ENCODE data around the gene ZNF764. TPM values are rescaled to one million over a fixed set of nuclear protein-coding genes. Genes with fewer than 3 reads are reported as not detected.

The ZNF764 gene
- total and polyA plus RNA-seq, 7 experiments from 2014 or later: 4.5 to 20.9 (median 18.1) TPM

- CTCF ChIA-PET: interaction anchor here (1.2 kb wide), 1 partner anchor 10 kb away, joined by 3 read pairs; the partner anchor contains the start of gene ZNF688
These were observed 23.3 kb upstream of the ZNF764 start for GRCh38 chr16:30581457-30581856.

GRCh38 chr16:30574678-30575077 lies 16.5 kb upstream of the ZNF764 start:
- no peaks in the 10 kb centered on the region for H3K27me3 Mint-ChIP-seq
- H3K4me3 Mint-ChIP-seq: peak overlapping the region in 2 of 10 donors; percentile 4 to 14
- no peaks in the 10 kb centered on the region for H3K9me3 Mint-ChIP-seq
- Histone ChIP-seq H3K27ac (ENCODE audit: low read depth, low read length) (no peak overlapping the region), H3K4me3 (ENCODE audit: low read length) (no peak overlapping the region), H3K36me3 (ENCODE audit: control insufficient read depth in 2 of 3, insufficient read depth in 3 of 3, low read length in 3 of 3) (peaks cover 0 to 8% (median 0%) of the 10 kb centered on the region in 3 experiments), H3K4me1 (ENCODE audit: control insufficient read depth in 2 of 2, insufficient read depth in 2 of 2, low read length in 2 of 2) (peaks cover 9 to 15% of the 10 kb centered on the region in 2 donors), H3K9me3 (ENCODE audit: control insufficient read depth in 2 of 3, low read length in 3 of 3) (no peaks in the 10 kb centered on the region), H3K27me3 (ENCODE audit: control insufficient read depth in 2 of 2, insufficient read depth in 2 of 2, low read length in 2 of 2) (no peaks in the 10 kb centered on the region)
- CTCF ChIA-PET: interaction anchor here (1.1 kb wide), 1 partner anchor 18 kb away, joined by 3 read pairs; no protein-coding TSS in a partner anchor
- peak overlapping the region in 3 of 9 donors; percentile 19 to 37 (median 24) for H3K27ac Mint-ChIP-seq
- intact Hi-C loops (cut with micrococcal nuclease): no loop called here
- no peak for DNase-seq
- H3K4me1 Mint-ChIP-seq: peaks cover 6 to 31% (median 22%) of the 10 kb centered on the region in 7 donors
- no peak for ATAC-seq
- POLR2A ChIA-PET: interaction anchor here (1.0 kb wide), 1 partner anchor 24 kb away, joined by 4 read pairs; no protein-coding TSS in a partner anchor
- H3K36me3 Mint-ChIP-seq: peaks cover 0 to 8% (median 0%) of the 10 kb centered on the region in 5 donors

More at GRCh38 chr16:30581457-30581856, 23.3 kb upstream of the ZNF764 start:
- POLR2A ChIA-PET: interaction anchor here (1.9 kb wide), 1 partner anchor 9 kb away, joined by 5 read pairs; the partner anchor contains the start of gene ZNF688
- peaks cover 6 to 33% (median 26%) of the 10 kb centered on the region in 7 donors for H3K4me1 Mint-ChIP-seq
- H3K27me3 Mint-ChIP-seq: peaks cover 0 to 2% (median 0%) of the 10 kb centered on the region in 5 donors
- no peaks in the 10 kb centered on the region for H3K9me3 Mint-ChIP-seq
- no peak overlapping the region for H3K4me3 Mint-ChIP-seq
- H3K36me3 Mint-ChIP-seq: peaks cover 0 to 15% (median 0%) of the 10 kb centered on the region in 5 donors
- H3K27ac ChIP-seq (ENCODE audit: low read depth, low read length): no peak overlapping the region
- H3K27ac Mint-ChIP-seq: no peak overlapping the region
- H3K9me3 ChIP-seq (ENCODE audit: control insufficient read depth in 2 of 3, low read length in 3 of 3): no peaks in the 10 kb centered on the region
- ATAC-seq: no peak
- no peak for DNase-seq
- peaks cover 0 to 29% (median 0%) of the 10 kb centered on the region in 3 experiments for H3K36me3 ChIP-seq (ENCODE audit: control insufficient read depth in 2 of 3, insufficient read depth in 3 of 3, low read length in 3 of 3)
- H3K27me3 ChIP-seq (ENCODE audit: control insufficient read depth in 2 of 2, insufficient read depth in 2 of 2, low read length in 2 of 2): no peaks in the 10 kb centered on the region
- no peak overlapping the region for H3K4me3 ChIP-seq (ENCODE audit: low read length)
- peaks cover 7 to 12% of the 10 kb centered on the region in 2 donors for H3K4me1 ChIP-seq (ENCODE audit: control insufficient read depth in 2 of 2, insufficient read depth in 2 of 2, low read length in 2 of 2)
- intact Hi-C loops (cut with micrococcal nuclease): no loop called here

- peak within 1 kb of the TSS; percentile 88 for H3K4me3 ChIP-seq (ENCODE audit: low read length)
- Mint-ChIP-seq H3K4me1 (peaks cover 20 to 54% (median 42%) of the 10 kb centered on the region in 7 donors), H3K36me3 (peaks cover 0 to 9% (median 0%) of the 10 kb centered on the region in 5 donors), H3K27ac (peak within 1 kb of the TSS; percentile 92 to 98 (median 95)), H3K9me3 (no peaks in the 10 kb centered on the region), H3K4me3 (peak within 1 kb of the TSS; percentile 87 to 98 (median 90)), H3K27me3 (no peaks in the 10 kb centered on the region)
- DNase-seq: peak; percentile 74 to 99 (median 97)
- H3K27me3 ChIP-seq (ENCODE audit: control insufficient read depth in 2 of 2, insufficient read depth in 2 of 2, low read length in 2 of 2): no peaks in the 10 kb centered on the region
- peak within 1 kb of the TSS; percentile 94 for H3K27ac ChIP-seq (ENCODE audit: low read depth, low read length)
- intact Hi-C loops (cut with micrococcal nuclease): loop anchor here (1.0 to 2.0 kb wide), 13 partner anchors 13 to 386 kb away; partner anchors contain the start of genes DCTPP1 (in 2 of the 2), FBRS (in 2 of the 2), PRR14 (in 2 of the 2) and ZNF768 (in 2 of the 2)
- H3K4me1 ChIP-seq (ENCODE audit: control insufficient read depth in 2 of 2, insufficient read depth in 2 of 2, low read length in 2 of 2): peaks cover 36 to 38% of the 10 kb centered on the region in 2 donors
- no peaks in the 10 kb centered on the region for H3K9me3 ChIP-seq (ENCODE audit: control insufficient read depth in 2 of 3, low read length in 3 of 3)
- ATAC-seq: peak; percentile 89
- no peaks in the 10 kb centered on the region for H3K36me3 ChIP-seq (ENCODE audit: control insufficient read depth in 2 of 3, insufficient read depth in 3 of 3, low read length in 3 of 3)
- CTCF ChIA-PET: interaction anchor here (0.8 to 2.1 kb wide), 7 partner anchors 10 to 142 kb away, joined by 3 to 11 read pairs (median 5); partner anchors contain the start of genes DCTPP1 and ZNF764
- POLR2A ChIA-PET: interaction anchor here (0.6 to 3.7 kb wide), 38 partner anchors 10 to 622 kb away, joined by 3 to 149 read pairs (median 4); partner anchors contain the start of genes CORO1A, DCTPP1, FBRS and PRR14
These were observed 13.5 kb upstream of the ZNF764 start, which contains the start of gene ZNF688 for GRCh38 chr16:30571445-30572322. Gene ZNF688 (minus strand): TSS chr16:30571714. CDS start chr16:30571629, 85 bp downstream.

- Histone ChIP-seq H3K27me3 (ENCODE audit: control insufficient read depth in 2 of 2, insufficient read depth in 2 of 2, low read length in 2 of 2) (no peaks in the 10 kb centered on the region), H3K9me3 (ENCODE audit: control insufficient read depth in 2 of 3, low read length in 3 of 3) (no peaks in the 10 kb centered on the region), H3K4me3 (ENCODE audit: low read length) (peak overlapping the region; percentile 88), H3K36me3 (ENCODE audit: control insufficient read depth in 2 of 3, insufficient read depth in 3 of 3, low read length in 3 of 3) (no peaks in the 10 kb centered on the region), H3K4me1 (ENCODE audit: control insufficient read depth in 2 of 2, insufficient read depth in 2 of 2, low read length in 2 of 2) (peaks cover 36 to 38% of the 10 kb centered on the region in 2 donors), H3K27ac (ENCODE audit: low read depth, low read length) (peak overlapping the region; percentile 94)
- CTCF ChIA-PET: interaction anchor here (0.6 to 2.1 kb wide), 6 partner anchors 11 to 58 kb away, joined by 3 to 11 read pairs (median 6); partner anchors contain the start of gene ZNF764
- H3K36me3 Mint-ChIP-seq: peaks cover 0 to 8% (median 0%) of the 10 kb centered on the region in 5 donors
- H3K9me3 Mint-ChIP-seq: peaks cover 0 to 2% (median 0%) of the 10 kb centered on the region in 11 donors
- H3K27me3 Mint-ChIP-seq: no peaks in the 10 kb centered on the region
- DNase-seq: peak in 1 of 9 donors; percentile 33
- peaks cover 20 to 62% (median 50%) of the 10 kb centered on the region in 7 donors for H3K4me1 Mint-ChIP-seq
- peak overlapping the region; percentile 83 to 96 (median 88) for H3K4me3 Mint-ChIP-seq
- intact Hi-C loops (cut with micrococcal nuclease): loop anchor here in 1 of 2 donors (1.0 to 2.0 kb wide), 2 partner anchors 13 to 44 kb away; partner anchors contain the start of genes ZNF764 and ZNF768
- ATAC-seq: no peak
- H3K27ac Mint-ChIP-seq: peak overlapping the region; percentile 54 to 97 (median 92)
- POLR2A ChIA-PET: interaction anchor here (0.7 to 3.7 kb wide), 26 partner anchors 11 to 503 kb away, joined by 3 to 149 read pairs (median 5); partner anchors contain the start of genes DCTPP1, FBRS, PRR14 and SEPTIN1
These were observed 12.7 kb upstream of the ZNF764 start for GRCh38 chr16:30570636-30571444.

- Histone ChIP-seq H3K9me3 (ENCODE audit: control insufficient read depth in 2 of 3, low read length in 3 of 3) (no peaks in the 10 kb centered on the region), H3K27ac (ENCODE audit: low read depth, low read length) (no peak overlapping the region), H3K27me3 (ENCODE audit: control insufficient read depth in 2 of 2, insufficient read depth in 2 of 2, low read length in 2 of 2) (no peaks in the 10 kb centered on the region), H3K36me3 (ENCODE audit: control insufficient read depth in 2 of 3, insufficient read depth in 3 of 3, low read length in 3 of 3) (no peaks in the 10 kb centered on the region), H3K4me3 (ENCODE audit: low read length) (no peak overlapping the region), H3K4me1 (ENCODE audit: control insufficient read depth in 2 of 2, insufficient read depth in 2 of 2, low read length in 2 of 2) (peaks cover 36 to 38% of the 10 kb centered on the region in 2 donors)
- intact Hi-C loops (cut with micrococcal nuclease): loop anchor here in 1 of 2 donors (2.0 kb wide), 1 partner anchor 43 kb away; the partner anchor contains the start of gene ZNF768
- peak overlapping the region in 9 of 10 donors; percentile 37 to 96 (median 87) for H3K4me3 Mint-ChIP-seq
- H3K27me3 Mint-ChIP-seq: no peaks in the 10 kb centered on the region
- CTCF ChIA-PET: interaction anchor here (0.6 to 2.1 kb wide), 3 partner anchors 12 to 34 kb away, joined by 3 to 11 read pairs (median 8); partner anchors contain the start of gene ZNF764
- peaks cover 20 to 68% (median 49%) of the 10 kb centered on the region in 7 donors for H3K4me1 Mint-ChIP-seq
- peaks cover 0 to 7% (median 0%) of the 10 kb centered on the region in 5 donors for H3K36me3 Mint-ChIP-seq
- DNase-seq (no peak), ATAC-seq (no peak)
- H3K9me3 Mint-ChIP-seq: peaks cover 0 to 2% (median 0%) of the 10 kb centered on the region in 11 donors
- peak overlapping the region; percentile 25 to 99 (median 91) for H3K27ac Mint-ChIP-seq
- POLR2A ChIA-PET: interaction anchor here (0.7 to 3.7 kb wide), 11 partner anchors 11 to 483 kb away, joined by 3 to 149 read pairs (median 11); partner anchors contain the start of genes DCTPP1, FBRS, SEPTIN1 and ZNF747
These were observed 11.8 kb upstream of the ZNF764 start for GRCh38 chr16:30569746-30570635.
